GM12891 (cell line): ENCODE results near the gene ATP6V1B1.

ENCODE experiments used
- DNase-seq: peaks from one replicate; pipeline ENCODE4 v3.0.0; 2011; ENCODE audit warnings: low spot score; ENCODE audit not compliant: insufficient read length
- FAIRE-seq: peaks from 2 replicates; lab custom pipeline; 2011; peaks lifted over from hg19 to GRCh38; lab: Jason Lieb, UNC
- PAX5 ChIP-seq: IDR thresholded peaks from 2 replicates; pipeline ENCODE4 v1.6.1; 2011; ENCODE audit warnings: low read length, moderate library complexity, mild to moderate bottlenecking; ENCODE audit not compliant: insufficient read depth, severe bottlenecking
- POLR2A ChIP-seq: IDR thresholded peaks from 2 replicates; pipeline ENCODE4 v1.6.1; 2011; ENCODE audit warnings: low read depth, low read length, control low read depth
- POLR2AphosphoS5 ChIP-seq: IDR thresholded peaks from 2 replicates; pipeline ENCODE4 v1.6.1; 2011; ENCODE audit warnings: low read depth, low read length, control low read depth
- POU2F2 ChIP-seq: IDR thresholded peaks from 2 replicates; pipeline ENCODE4 v1.6.1; 2011; ENCODE audit warnings: low read depth, mild to moderate bottlenecking, control low read depth, low read length, moderate library complexity
- SPI1 ChIP-seq: IDR thresholded peaks from 2 replicates; pipeline ENCODE4 v1.6.1; 2011; ENCODE audit warnings: low read depth, low read length, control low read depth
- TAF1 ChIP-seq: IDR thresholded peaks from 2 replicates; pipeline ENCODE4 v1.6.1; 2011; ENCODE audit warnings: low read depth, low read length, control low read depth

Gene ATP6V1B1

GRCh38 chr2:70949086-70949485 is 13.4 kb downstream of the ATP6V1B1 start:
- DNase-seq, result no peak
- FAIRE-seq, result no peak
- TF ChIP-seq POLR2AphosphoS5, result no peak
- no peak for TF ChIP-seq SPI1
- TF ChIP-seq TAF1, result no peak
- no peak for TF ChIP-seq POLR2A
- TF ChIP-seq PAX5, result no peak
- no peak for TF ChIP-seq POU2F2

GRCh38 chr2:70954886-70955285 is 19.2 kb downstream of the ATP6V1B1 start:
- FAIRE-seq, result no peak
- no peak for DNase-seq
- no peak for TF ChIP-seq TAF1
- TF ChIP-seq SPI1, result no peak
- TF ChIP-seq POLR2A, result no peak
- no peak for TF ChIP-seq POLR2AphosphoS5
- no peak for TF ChIP-seq PAX5
- TF ChIP-seq POU2F2, result no peak

- DNase-seq (no peak), FAIRE-seq (no peak)
- TF ChIP-seq TAF1 (no peak), PAX5 (no peak), POU2F2 (no peak), POLR2AphosphoS5 (no peak), POLR2A (no peak)
Observed at GRCh38 chr2:70956141-70956540, 20.4 kb downstream of the ATP6V1B1 start.

- TF ChIP-seq POLR2AphosphoS5, result no peak
- TF ChIP-seq POLR2A, result no peak
- TF ChIP-seq TAF1, result no peak
- TF ChIP-seq PAX5, result no peak
- TF ChIP-seq SPI1, result no peak
- DNase-seq (no peak), FAIRE-seq (no peak)
Observed at GRCh38 chr2:70957798-70958197, 22.1 kb downstream of the ATP6V1B1 start.

GRCh38 chr2:70958759-70959158 is 23.1 kb downstream of the ATP6V1B1 start:
- no peak for TF ChIP-seq TAF1
- no peak for TF ChIP-seq POLR2AphosphoS5
- TF ChIP-seq PAX5, result no peak
- TF ChIP-seq SPI1, result no peak
- TF ChIP-seq POLR2A, result no peak
- no peak for TF ChIP-seq POU2F2
- DNase-seq (no peak), FAIRE-seq (no peak)

GRCh38 chr2:70959271-70959761 is 23.6 kb downstream of the ATP6V1B1 start:
- no peak for DNase-seq
- TF ChIP-seq POU2F2, result no peak
- TF ChIP-seq POLR2AphosphoS5, result no peak
- no peak for FAIRE-seq

GRCh38 chr2:70959851-70960832 is 24.4 kb downstream of the ATP6V1B1 start:
- TF ChIP-seq POU2F2 (no peak), SPI1 (no peak), PAX5 (no peak), POLR2AphosphoS5 (no peak), TAF1 (no peak), POLR2A (no peak)
- no peak for FAIRE-seq

GRCh38 chr2:70960833-70961647 is 25.3 kb downstream of the ATP6V1B1 start:
- TF ChIP-seq POLR2AphosphoS5, result no peak
- TF ChIP-seq TAF1, result no peak
- no peak for TF ChIP-seq POLR2A
- no peak for TF ChIP-seq PAX5
- TF ChIP-seq SPI1, result no peak
- no peak for TF ChIP-seq POU2F2
- FAIRE-seq (no peak), DNase-seq (no peak)

More at GRCh38 chr2:70959851-70960832, 24.4 kb downstream of the ATP6V1B1 start:
- DNase-seq, result no peak

GRCh38 chr2:70961648-70961994 is 25.9 kb downstream of the ATP6V1B1 start:
- no peak for DNase-seq
- TF ChIP-seq SPI1 (no peak), TAF1 (no peak), POLR2A (no peak), POU2F2 (no peak), PAX5 (no peak), POLR2AphosphoS5 (no peak)
- no peak for FAIRE-seq
